Measurements from ENCODE around the gene TGM2. TPM values are rescaled to one million over a fixed set of nuclear protein-coding genes. Genes with fewer than 3 reads are reported as not detected.

TGM2 gene
- total RNA-seq, 3 donors from 2014 or later = 14.9 to 62.2 (median 33.3) TPM

- Histone ChIP-seq H3K36me3 (ENCODE audit: low read depth) (no peaks in the 10 kb centered on the region), H3K4me1 (ENCODE audit: low read depth) (peaks cover 4% of the 10 kb centered on the region), H3K9me3 (no peaks in the 10 kb centered on the region), H3K4me3 (no peak overlapping the region)
- no peak for DNase-seq
- no peak for ATAC-seq
- intact Hi-C loops (cut with DNase I, micrococcal nuclease) = loop anchor here in 1 of 2 donors (5.0 kb wide), 1 partner anchor 109 kb away; no protein-coding TSS in a partner anchor
- TF ChIP-seq CTCF (IDR thresholded peaks at IDR 0.05) = no peak
Observed at GRCh38 chr20:38165966-38166702, 1.1 kb upstream of the TGM2 start.

- Histone ChIP-seq H3K9me3 (no peaks in the 10 kb centered on the region), H3K4me3 (no peak overlapping the region), H3K4me1 (ENCODE audit: low read depth) (peaks cover 4% of the 10 kb centered on the region), H3K36me3 (ENCODE audit: low read depth) (no peaks in the 10 kb centered on the region)
- no peak for ATAC-seq
- DNase-seq = peak in 1 of 3 donors; percentile 10
- TF ChIP-seq CTCF (IDR thresholded peaks at IDR 0.05) = no peak
- intact Hi-C loops (cut with DNase I, micrococcal nuclease) = loop anchor here in 1 of 2 donors (5.0 kb wide), 1 partner anchor 107 kb away; no protein-coding TSS in a partner anchor
Observed at GRCh38 chr20:38164624-38165088, 414 bp downstream of the TGM2 start.

GRCh38 chr20:38164069-38164468, 1.0 kb downstream of the TGM2 start:
- Histone ChIP-seq H3K36me3 (ENCODE audit: low read depth) (no peaks in the 10 kb centered on the region), H3K4me1 (ENCODE audit: low read depth) (peaks cover 4% of the 10 kb centered on the region), H3K9me3 (no peaks in the 10 kb centered on the region), H3K4me3 (no peak overlapping the region)
- intact Hi-C loops (cut with DNase I, micrococcal nuclease) = no loop called here
- TF ChIP-seq CTCF (IDR thresholded peaks at IDR 0.05) = no peak
- DNase-seq = no peak
- ATAC-seq = no peak

GRCh38 chr20:38162878-38163875, 1.9 kb downstream of the TGM2 start:
- DNase-seq = no peak
- H3K36me3 ChIP-seq (ENCODE audit: low read depth) = no peaks in the 10 kb centered on the region
- TF ChIP-seq CTCF (IDR thresholded peaks at IDR 0.05) = no peak
- no peak for ATAC-seq
- no peaks in the 10 kb centered on the region for H3K9me3 ChIP-seq
- H3K4me1 ChIP-seq (ENCODE audit: low read depth) = no peaks in the 10 kb centered on the region
- intact Hi-C loops (cut with DNase I, micrococcal nuclease) = no loop called here
- no peak overlapping the region for H3K4me3 ChIP-seq

GRCh38 chr20:38162149-38162548, 2.9 kb downstream of the TGM2 start:
- ATAC-seq (no peak), DNase-seq (no peak)
- intact Hi-C loops (cut with DNase I, micrococcal nuclease) = no loop called here
- no peak overlapping the region for H3K4me3 ChIP-seq
- no peaks in the 10 kb centered on the region for H3K36me3 ChIP-seq (ENCODE audit: low read depth)
- H3K9me3 ChIP-seq = no peaks in the 10 kb centered on the region
- TF ChIP-seq CTCF (IDR thresholded peaks at IDR 0.05) = no peak
- no peaks in the 10 kb centered on the region for H3K4me1 ChIP-seq (ENCODE audit: low read depth)
